Spleen (tissue), 7 donors: ENCODE data around the gene ALK.
"Not testable (repeated sequence)": the region's sequence is repeated elsewhere in the genome, so short reads cannot be mapped to it uniquely, and the experiment has no call there.

Experiments used
- CTCF ChIP-seq, 11 experiments: fragments of 200-600 bp in 7 of 11; fragments of 450-650 bp in 4 of 11; sonication (generic) in 4 of 11; IDR thresholded peaks in 8 of 11; conservative IDR thresholded peaks in 3 of 11; 1 replicate in 7 of 11; 2 replicates in 4 of 11; pipeline versions ENCODE4 v1.4.0 to v1.8.0; 2016 to 2021; ENCODE audit warnings: antibody characterized with exemption in 11 of 11, inconsistent platforms in 4 of 11, mild to moderate bottlenecking in 1 of 11
- POLR2A ChIP-seq, 3 donors: fragments of 450-650 bp; IDR thresholded peaks; one replicate each; pipeline ENCODE4 v1.5.1; 2017; ENCODE audit warnings: antibody characterized with exemption in 3 of 3, mild to moderate bottlenecking in 1 of 3
- POLR2AphosphoS5 ChIP-seq, 3 donors: sonication (generic); formaldehyde crosslinking; IDR thresholded peaks; one replicate each; pipeline ENCODE4 v1.5.1; 2017; ENCODE audit warnings: antibody characterized with exemption in 3 of 3
- donor health status: DM: no; HTN: no; CAD: no; lungs with moderate emphysema.
- donor health status: DM: no; HTN: no; CAD: no.
- donor health status: DM: no; HTN: no; CAD: no.

GRCh38 chr2:29750463-29750862, 170.9 kb downstream of the ALK start:
- TF ChIP-seq POLR2A (IDR thresholded peaks at IDR 0.05); CTCF (IDR thresholded peaks at IDR 0.05 in 8 of 11, conservative IDR thresholded peaks at IDR 0.05 in 3 of 11); POLR2AphosphoS5 (IDR thresholded peaks at IDR 0.05): not testable (repeated sequence)
